ENCODE measurements around the gene CBX3. TPM values are rescaled to one million over a fixed set of nuclear protein-coding genes. Genes with fewer than 3 reads are reported as not detected.

The CBX3 gene
- total RNA-seq, 3 donors from 2014 or later: 88.0 to 98.3 (median 96.0) TPM

DNA sequence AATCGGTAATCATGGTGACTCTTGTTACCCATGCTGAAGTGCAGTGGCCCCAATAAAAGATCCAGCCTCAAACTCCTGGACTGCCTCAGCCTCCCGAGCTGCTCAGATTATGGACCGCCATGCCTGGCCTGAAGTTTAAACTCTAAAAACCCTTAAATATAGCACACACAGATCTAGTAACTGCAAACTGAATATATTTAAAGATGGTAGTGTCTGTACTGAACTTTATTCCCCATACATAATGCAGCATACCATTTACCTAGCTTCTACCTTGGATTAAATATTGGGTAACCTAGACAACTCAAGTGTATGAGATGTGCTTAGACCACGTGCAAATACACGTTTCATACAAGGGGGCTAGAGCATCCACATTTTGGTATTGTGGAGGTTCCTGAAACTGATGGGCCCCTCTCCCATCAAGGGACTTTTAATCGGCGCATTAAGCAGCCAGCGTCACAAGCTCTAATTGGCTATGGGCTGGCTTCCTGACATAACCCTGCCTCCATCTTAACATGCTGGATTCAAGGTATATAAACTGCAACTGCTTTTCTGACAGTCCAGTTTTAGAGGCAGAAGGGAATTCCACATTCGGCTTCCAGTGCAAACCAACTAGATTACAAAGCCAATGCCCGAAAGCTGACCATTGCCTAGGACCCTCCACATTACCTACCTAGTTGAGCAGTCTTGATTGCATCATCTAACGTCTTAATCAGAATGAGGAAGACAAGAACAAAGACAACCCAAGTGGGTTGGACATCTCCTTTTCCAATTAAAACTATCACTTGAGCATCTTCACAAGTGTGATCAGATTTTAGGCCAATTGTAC, 14.0 kb upstream of the CBX3 start:
- TF ChIP-seq CTCF (IDR thresholded peaks at IDR 0.05) (no peak), POLR2AphosphoS5 (IDR thresholded peaks at IDR 0.05) (no peak), POLR2A (IDR thresholded peaks at IDR 0.05) (no peak)
- DNase-seq (ENCODE audit: low spot score in 2 of 2): no peak
- Histone ChIP-seq H3K36me3 (no peaks in the 10 kb centered on the region), H3K9me3 (no peaks in the 10 kb centered on the region), H3K4me1 (peaks cover 0 to 2% of the 10 kb centered on the region in 2 donors), H3K27me3 (no peaks in the 10 kb centered on the region), H3K27ac (no peak overlapping the region), H3K4me3 (no peak overlapping the region)
- intact Hi-C loops (cut with DNase I; ENCODE audit: low total_unique reads): no loop called here

DNA sequence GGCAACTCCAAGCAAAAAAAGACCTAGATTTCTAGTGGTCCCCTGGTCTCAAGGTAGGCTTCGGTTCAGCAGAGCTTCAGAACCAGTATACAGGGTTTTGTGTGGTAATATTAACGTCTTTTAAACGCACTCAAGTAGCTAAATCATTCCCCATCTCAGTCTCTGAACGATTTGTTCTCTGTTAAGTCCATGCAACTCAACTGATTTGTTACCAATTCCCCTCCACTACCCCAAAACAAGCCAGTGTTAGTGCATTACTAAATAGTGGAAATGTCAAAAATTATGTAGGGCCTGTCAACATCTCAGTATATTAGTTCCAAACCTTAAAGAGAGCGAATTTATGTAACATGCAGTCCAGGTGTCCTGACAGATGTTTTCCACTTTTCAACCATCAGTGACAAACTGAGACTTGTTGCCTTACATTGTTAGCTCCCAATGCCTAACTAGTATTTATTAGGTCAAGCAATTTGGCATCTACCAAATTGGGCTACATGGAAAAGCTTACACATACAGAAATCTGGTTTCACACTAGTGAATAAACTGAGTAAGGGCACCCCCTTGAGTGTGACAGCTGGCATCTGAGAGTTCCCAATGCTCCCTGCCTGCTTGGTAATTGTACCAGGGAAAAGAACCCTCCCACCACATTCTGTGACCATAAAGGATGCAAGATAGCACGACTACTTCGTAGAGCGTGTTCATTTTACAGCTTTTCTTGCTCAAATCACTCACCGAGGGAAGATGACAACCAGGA, 13.2 kb upstream of the CBX3 start:
- TF ChIP-seq CTCF (IDR thresholded peaks at IDR 0.05): no peak
- TF ChIP-seq POLR2AphosphoS5 (IDR thresholded peaks at IDR 0.05): no peak
- TF ChIP-seq POLR2A (IDR thresholded peaks at IDR 0.05): no peak
- H3K4me3 ChIP-seq: no peak overlapping the region
- peaks cover 0 to 10% of the 10 kb centered on the region in 2 donors for H3K4me1 ChIP-seq
- intact Hi-C loops (cut with DNase I; ENCODE audit: low total_unique reads): no loop called here
- H3K27ac ChIP-seq: no peak overlapping the region
- no peaks in the 10 kb centered on the region for H3K9me3 ChIP-seq
- no peaks in the 10 kb centered on the region for H3K27me3 ChIP-seq
- DNase-seq (ENCODE audit: low spot score in 2 of 2): no peak
- H3K36me3 ChIP-seq: no peaks in the 10 kb centered on the region

GRCh38 chr7:26188957-26189541, 12.5 kb upstream of the CBX3 start:
- Histone ChIP-seq H3K9me3 (no peaks in the 10 kb centered on the region), H3K36me3 (no peaks in the 10 kb centered on the region), H3K4me3 (no peak overlapping the region), H3K4me1 (peaks cover 0 to 16% of the 10 kb centered on the region in 2 donors), H3K27me3 (no peaks in the 10 kb centered on the region), H3K27ac (no peak overlapping the region)
- DNase-seq (ENCODE audit: low spot score in 2 of 2): no peak
- intact Hi-C loops (cut with DNase I; ENCODE audit: low total_unique reads): no loop called here
- no peak for TF ChIP-seq POLR2AphosphoS5 (IDR thresholded peaks at IDR 0.05)
- no peak for TF ChIP-seq CTCF (IDR thresholded peaks at IDR 0.05)
- no peak for TF ChIP-seq POLR2A (IDR thresholded peaks at IDR 0.05)

- H3K4me3 ChIP-seq: no peak overlapping the region
- intact Hi-C loops (cut with DNase I; ENCODE audit: low total_unique reads): no loop called here
- H3K36me3 ChIP-seq: no peaks in the 10 kb centered on the region
These were observed 11.8 kb upstream of the CBX3 start for GRCh38 chr7:26189697-26190096.

More at GRCh38 chr7:26189697-26190096, 11.8 kb upstream of the CBX3 start:
- H3K27me3 ChIP-seq: no peaks in the 10 kb centered on the region
- DNase-seq (ENCODE audit: low spot score in 2 of 2): no peak
- no peak overlapping the region for H3K27ac ChIP-seq
- H3K4me1 ChIP-seq: peaks cover 2 to 23% of the 10 kb centered on the region in 2 donors
- no peaks in the 10 kb centered on the region for H3K9me3 ChIP-seq
- TF ChIP-seq POLR2AphosphoS5 (IDR thresholded peaks at IDR 0.05) (no peak), POLR2A (IDR thresholded peaks at IDR 0.05) (no peak), CTCF (IDR thresholded peaks at IDR 0.05) (no peak)
